Common myeloid progenitor, CD34-positive (primary cell): ENCODE data around the gene HEXD.

ENCODE experiments used
- CTCF ChIA-PET: fragments of 350-600 bp; sonication (Branson Sonifier 250); formaldehyde crosslinking; loops from one replicate; lab custom pipeline; 2021; ENCODE audit warnings: antibody characterized with exemption; lab: Charles Lee
- POLR2A ChIA-PET: fragments of 350-600 bp; sonication (Branson Sonifier 250); formaldehyde crosslinking; loops from one replicate; lab custom pipeline; 2021; ENCODE audit warnings: antibody characterized with exemption; lab: Charles Lee
- DNase-seq, 3 donors: peaks; one replicate each; pipeline versions ENCODE4 v3.0.0 to v3.0.0-alpha.2; 2013
- H3K27ac ChIP-seq, 2 experiments: 1 replicate in 1 of 2; 2 replicates in 1 of 2; pipeline ENCODE4 v1.7.0; 2013; ENCODE audit warnings: inconsistent platforms in 2 of 2, low read length in 2 of 2, mild to moderate bottlenecking in 2 of 2, low read depth in 1 of 2, moderate library complexity in 1 of 2; ENCODE audit not compliant: severe bottlenecking in 2 of 2, insufficient read depth in 1 of 2, poor library complexity in 1 of 2
- H3K27me3 ChIP-seq, 5 experiments: replicated peaks in 2 of 5; 1 replicate in 3 of 5; 2 replicates in 2 of 5; pipeline versions ENCODE4 v1.6.1 to v1.7.0; 2013; ENCODE audit warnings: low read length in 4 of 5, mild to moderate bottlenecking in 2 of 5, moderate library complexity in 2 of 5, inconsistent platforms in 1 of 5; ENCODE audit not compliant: insufficient read depth in 5 of 5, control insufficient read depth in 4 of 5
- H3K36me3 ChIP-seq, 4 experiments: 1 replicate in 2 of 4; 2 replicates in 2 of 4; pipeline versions ENCODE4 v1.6.1 to v1.7.0; 2013; ENCODE audit warnings: low read length in 3 of 4, control low read depth in 1 of 4, mild to moderate bottlenecking in 1 of 4; ENCODE audit not compliant: control insufficient read depth in 4 of 4, insufficient read depth in 4 of 4
- H3K4me1 ChIP-seq, 4 experiments: 1 replicate in 3 of 4; 2 replicates in 1 of 4; pipeline versions ENCODE4 v1.6.1 to v1.7.1; 2013; ENCODE audit warnings: low read length in 3 of 4, mild to moderate bottlenecking in 3 of 4, control low read depth in 1 of 4, inconsistent platforms in 1 of 4, moderate library complexity in 1 of 4; ENCODE audit not compliant: control insufficient read depth in 4 of 4, insufficient read depth in 4 of 4; ENCODE audit errors: control extremely low read depth in 1 of 4
- H3K4me3 ChIP-seq, 7 experiments: 1 replicate in 4 of 7; 2 replicates in 3 of 7; pipeline versions ENCODE4 v1.5.1 to v1.7.0; 2013; ENCODE audit warnings: mild to moderate bottlenecking in 7 of 7, low read length in 6 of 7, moderate library complexity in 6 of 7, inconsistent platforms in 2 of 7, low read depth in 2 of 7, control low read depth in 1 of 7; ENCODE audit not compliant: insufficient read depth in 4 of 7, control insufficient read depth in 1 of 7; ENCODE audit errors: extremely low read depth in 1 of 7
- H3K9me3 ChIP-seq, 5 experiments: 1 replicate in 4 of 5; 2 replicates in 1 of 5; pipeline versions ENCODE4 v1.6.1 to v1.7.1; 2013; ENCODE audit warnings: low read length in 4 of 5, mild to moderate bottlenecking in 2 of 5, inconsistent platforms in 1 of 5, low read depth in 1 of 5, moderate library complexity in 1 of 5; ENCODE audit not compliant: control insufficient read depth in 4 of 5, insufficient read depth in 2 of 5; ENCODE audit errors: control extremely low read depth in 1 of 5
- WGBS: methylation state at CpG from one replicate; pipeline ENCODE4 v1.1.5; 2013; ENCODE audit not compliant: insufficient coverage; 5-methylcytosine and 5-hydroxymethylcytosine counted together

The HEXD gene

DNA sequence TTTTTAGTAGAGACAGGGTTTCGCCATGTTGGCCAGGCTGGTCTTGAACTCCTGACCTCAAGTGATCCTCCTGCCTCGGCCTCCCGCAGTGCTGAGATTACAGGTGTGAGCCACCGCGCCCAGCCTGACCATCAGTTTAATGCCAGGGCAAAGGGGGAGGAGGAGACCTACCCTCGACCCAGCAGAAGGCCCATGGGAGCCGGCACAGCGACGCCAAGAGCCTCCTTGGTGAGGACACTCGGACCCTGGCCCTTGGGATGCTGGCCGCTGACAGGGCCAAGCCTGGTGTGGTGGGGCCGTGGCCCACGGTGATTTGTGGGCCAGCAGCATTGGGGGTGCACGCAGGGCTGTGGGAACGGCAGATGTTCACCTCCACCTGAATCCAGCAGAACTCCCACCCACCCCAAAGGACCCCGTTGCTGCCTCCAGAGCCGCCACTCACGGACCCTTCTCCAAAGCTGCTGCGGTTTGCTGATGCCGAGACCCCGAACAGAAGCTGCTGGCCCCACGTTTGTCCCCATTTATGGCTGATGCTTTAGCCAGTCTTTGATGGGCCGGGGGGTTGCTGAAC is 26.6 kb upstream of the HEXD start:
- Histone ChIP-seq H3K9me3 (no peaks in the 10 kb centered on the region), H3K36me3 (peaks cover 5 to 25% (median 15%) of the 10 kb centered on the region in 4 experiments), H3K4me1 (peaks cover 0 to 10% (median 9%) of the 10 kb centered on the region in 4 experiments), H3K27ac (no peak overlapping the region), H3K4me3 (no peak overlapping the region), H3K27me3 (peaks cover 0 to 6% (median 0%) of the 10 kb centered on the region in 5 experiments)
- over 99% methylated on average over 20 of the region's 23 CpGs for WGBS
- POLR2A ChIA-PET, result no interaction called here
- CTCF ChIA-PET, result interaction anchor here (0.9 to 1.2 kb wide), 2 partner anchors 16 to 21 kb away, joined by 3 read pairs; no protein-coding TSS in a partner anchor
- no peak for DNase-seq

DNA sequence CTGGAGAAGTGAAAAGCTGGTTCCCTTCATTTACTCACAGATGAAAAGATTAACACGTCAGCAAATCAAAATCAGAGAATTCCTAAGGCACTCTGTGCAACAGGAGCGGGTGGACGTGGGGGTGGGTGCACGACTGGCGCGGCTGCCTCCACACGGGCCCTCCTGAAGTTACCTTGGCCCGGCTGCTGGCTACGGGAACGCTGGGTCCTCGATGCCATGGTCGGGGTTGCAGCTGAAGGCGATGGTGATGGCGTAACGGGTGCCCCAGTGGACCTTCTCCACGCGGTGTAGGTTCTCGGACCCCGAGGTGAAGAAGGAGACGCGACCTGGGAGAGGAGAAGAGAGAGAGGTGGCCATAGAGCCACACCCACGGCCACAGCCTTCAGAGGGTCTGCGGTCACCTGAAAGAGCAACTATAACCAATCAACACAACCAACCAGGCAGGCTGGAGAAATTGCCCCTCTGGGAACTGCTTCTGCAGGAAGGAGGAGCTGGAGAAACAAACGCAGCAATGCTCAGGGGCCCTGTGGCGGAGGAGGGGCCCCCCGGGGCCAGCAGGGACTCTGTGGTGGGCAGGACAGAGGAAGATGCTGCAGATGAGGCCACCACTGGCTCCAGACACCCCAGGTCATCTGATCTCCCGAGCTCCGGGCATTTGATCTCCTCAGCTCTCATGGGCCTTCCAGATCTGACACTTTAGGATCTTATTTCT is 25.8 kb upstream of the HEXD start:
- Histone ChIP-seq H3K4me1 (peaks cover 0 to 4% (median 3%) of the 10 kb centered on the region in 4 experiments), H3K9me3 (no peaks in the 10 kb centered on the region), H3K4me3 (no peak overlapping the region), H3K27me3 (no peaks in the 10 kb centered on the region), H3K36me3 (peaks cover 7 to 25% (median 15%) of the 10 kb centered on the region in 4 experiments), H3K27ac (no peak overlapping the region)
- CTCF ChIA-PET, result no interaction called here
- WGBS, result 98% methylated on average over 18 of the region's 28 CpGs
- no peak for DNase-seq
- POLR2A ChIA-PET, result no interaction called here

GRCh38 chr17:82392941-82393340 is 25.2 kb upstream of the HEXD start:
- H3K4me1 ChIP-seq, result no peaks in the 10 kb centered on the region
- POLR2A ChIA-PET, result no interaction called here
- peaks cover 8 to 30% (median 18%) of the 10 kb centered on the region in 4 experiments for H3K36me3 ChIP-seq
- no peak for DNase-seq
- H3K9me3 ChIP-seq, result no peaks in the 10 kb centered on the region
- H3K27ac ChIP-seq, result no peak overlapping the region
- CTCF ChIA-PET, result no interaction called here
- 93% methylated on average over 12 of the region's 15 CpGs for WGBS
- H3K4me3 ChIP-seq, result no peak overlapping the region
- H3K27me3 ChIP-seq, result no peaks in the 10 kb centered on the region

- no peak for DNase-seq
- Histone ChIP-seq H3K27ac (no peak overlapping the region), H3K4me3 (no peak overlapping the region), H3K4me1 (peaks cover 0 to 4% (median 3%) of the 10 kb centered on the region in 4 experiments), H3K9me3 (no peaks in the 10 kb centered on the region), H3K36me3 (peaks cover 8 to 31% (median 20%) of the 10 kb centered on the region in 4 experiments), H3K27me3 (no peaks in the 10 kb centered on the region)
- POLR2A ChIA-PET, result interaction anchor here (0.7 kb wide), 1 partner anchor 66 kb away, joined by 3 read pairs; no protein-coding TSS in a partner anchor
- CTCF ChIA-PET, result interaction anchor here (1.4 kb wide), 1 partner anchor 50 kb away, joined by 3 read pairs; no protein-coding TSS in a partner anchor
- whole genome bisulfite sequencing, result 99% methylated on average over 8 of the region's 12 CpGs
These were observed 23.9 kb upstream of the HEXD start for GRCh38 chr17:82394278-82394677.

DNA sequence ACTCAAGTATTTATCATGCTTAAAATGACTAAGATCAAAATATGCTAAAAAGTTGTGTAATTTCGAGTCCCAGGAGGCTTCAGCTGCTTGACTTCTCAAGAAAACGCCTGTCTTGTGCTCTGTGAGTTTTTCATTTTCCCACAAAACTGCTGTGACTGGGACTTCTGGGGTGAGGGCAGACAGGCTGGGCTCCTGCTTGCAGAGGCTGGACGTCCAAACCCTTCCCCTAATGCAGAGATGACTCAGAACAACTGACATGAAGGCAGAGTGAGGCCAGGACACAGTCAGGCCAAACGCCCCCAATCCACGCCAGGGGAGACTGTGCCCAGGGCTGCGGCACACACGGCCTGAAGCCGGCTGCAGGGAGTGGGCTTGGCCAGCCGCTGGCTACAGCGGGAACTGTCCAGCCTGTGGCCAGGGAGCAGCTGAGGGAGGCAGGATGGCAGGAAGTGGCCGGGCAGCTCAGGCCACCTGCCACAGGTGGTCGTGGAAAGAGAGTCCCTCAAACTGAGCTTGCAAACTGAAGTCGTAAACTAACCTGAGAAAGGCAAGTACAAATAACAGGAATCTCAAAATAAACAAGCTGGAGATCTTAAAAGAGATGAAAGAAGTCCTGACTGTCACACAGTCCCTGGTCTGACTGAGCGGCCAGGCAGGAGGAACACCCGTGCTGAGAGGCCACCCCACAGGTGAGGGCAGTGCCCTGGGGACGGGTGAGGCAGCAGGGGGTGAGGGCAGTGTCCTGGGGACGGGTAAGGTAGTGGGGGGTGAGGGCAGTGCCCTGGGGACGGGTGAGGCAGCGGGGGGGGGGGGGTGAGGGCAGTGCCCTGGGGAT is 21.3 kb upstream of the HEXD start:
- H3K27ac ChIP-seq, result no peak overlapping the region
- POLR2A ChIA-PET, result no interaction called here

GRCh38 chr17:82397449-82398335 is 20.5 kb upstream of the HEXD start:
- ChIA-PET CTCF (interaction anchor here (0.8 to 1.1 kb wide), 3 partner anchors 17 to 46 kb away, joined by 3 read pairs; no protein-coding TSS in a partner anchor), POLR2A (no interaction called here)
- H3K4me1 ChIP-seq, result peaks cover 0 to 29% (median 27%) of the 10 kb centered on the region in 4 experiments
- no peaks in the 10 kb centered on the region for H3K9me3 ChIP-seq
- H3K36me3 ChIP-seq, result peaks cover 3 to 25% (median 20%) of the 10 kb centered on the region in 4 experiments
- H3K4me3 ChIP-seq, result no peak overlapping the region
- DNase-seq, result no peak
- no peaks in the 10 kb centered on the region for H3K27me3 ChIP-seq
- WGBS, result 95% methylated on average over 31 of the region's 38 CpGs
- no peak overlapping the region for H3K27ac ChIP-seq

More for the DNA sequence above, 21.3 kb upstream of the HEXD start:
- H3K4me1 ChIP-seq, result peaks cover 0 to 28% (median 25%) of the 10 kb centered on the region in 4 experiments
- CTCF ChIA-PET, result interaction anchor here (0.9 to 1.1 kb wide), 2 partner anchors 21 to 46 kb away, joined by 3 read pairs; no protein-coding TSS in a partner anchor
- H3K9me3 ChIP-seq, result no peaks in the 10 kb centered on the region
- H3K36me3 ChIP-seq, result peaks cover 2 to 32% (median 22%) of the 10 kb centered on the region in 4 experiments
- WGBS, result 88% methylated on average over 12 of the region's 19 CpGs
- no peaks in the 10 kb centered on the region for H3K27me3 ChIP-seq
- no peak overlapping the region for H3K4me3 ChIP-seq
- no peak for DNase-seq
